AG08395 (cell line): Measurements from ENCODE around the gene GSTM4.
"Not testable (repeated sequence)": the region's sequence is repeated elsewhere in the genome, so short reads cannot be mapped to it uniquely, and the experiment has no call there.

Experiments
- DNase-seq: peaks from one replicate; pipeline ENCODE4 v3.0.0; 2012; ENCODE audit warnings: mixed read lengths, low spot score

The GSTM4 gene

DNA sequence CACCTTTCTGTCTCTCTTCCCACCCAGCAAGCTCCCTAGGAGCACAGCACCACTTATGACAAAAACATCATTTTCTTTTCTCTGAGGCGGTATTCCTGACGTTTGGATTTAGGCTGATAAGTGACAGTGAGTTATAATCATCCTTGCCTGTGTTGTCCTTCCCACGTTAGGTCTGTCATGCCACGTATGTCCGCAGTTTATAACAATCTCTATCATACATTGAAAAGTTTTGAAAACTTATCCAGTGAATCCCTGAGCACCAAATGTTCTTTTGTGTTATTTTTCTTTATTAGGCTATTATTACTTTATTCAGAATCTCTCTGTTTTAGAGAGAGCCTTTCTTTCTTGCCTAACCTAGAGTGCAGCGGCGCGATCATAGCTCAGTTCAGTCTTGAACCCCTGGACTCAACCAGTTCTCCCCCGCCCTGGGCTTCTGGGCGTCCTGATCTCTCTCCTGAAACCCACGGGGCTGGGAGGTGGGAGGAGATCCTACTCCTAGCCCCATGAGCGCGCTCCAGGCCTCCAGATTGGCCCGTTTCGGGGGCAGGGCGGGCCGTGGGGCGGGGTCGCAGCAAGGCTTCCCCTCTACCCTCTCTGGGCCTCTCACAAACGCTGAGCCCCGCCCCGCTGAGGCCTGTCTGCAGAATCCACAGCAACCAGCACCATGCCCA, 11.7 kb downstream of the GSTM4 start, which contains the start of gene GSTM2:
GSTM2 (plus strand) TSS at position 606 of the 671 bp plus-strand sequence; CDS start at position 665, 59 bp downstream.
- DNase-seq = peak; percentile 95

DNA sequence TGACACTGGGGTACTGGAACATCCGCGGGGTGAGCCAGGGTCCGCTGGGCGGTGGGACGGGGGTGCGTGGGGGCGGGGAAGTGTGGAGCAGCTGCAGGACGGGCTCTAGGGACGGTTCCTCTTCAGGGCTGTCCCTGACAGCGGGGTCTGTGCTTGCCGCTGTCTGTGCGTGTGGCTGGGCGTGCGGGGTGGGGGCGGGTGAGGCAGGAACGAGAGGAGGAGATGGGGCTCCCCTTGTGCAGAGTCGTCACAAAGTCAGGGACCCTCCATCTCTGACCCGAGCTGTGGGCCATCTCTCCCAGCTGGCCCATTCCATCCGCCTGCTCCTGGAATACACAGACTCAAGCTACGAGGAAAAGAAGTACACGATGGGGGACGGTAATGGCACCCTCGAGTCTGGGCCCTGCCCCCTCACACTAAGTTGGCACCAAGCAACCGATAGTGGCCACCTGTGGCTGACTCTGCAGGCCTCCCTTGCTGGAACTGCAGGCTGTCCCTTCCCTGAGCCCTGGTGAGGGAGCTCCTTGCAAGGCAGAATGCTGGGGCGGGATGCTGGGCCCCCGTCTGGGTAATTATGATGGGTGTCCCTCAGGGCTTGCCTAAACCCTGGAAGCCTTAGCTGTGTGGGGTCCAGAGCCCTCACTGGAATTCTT, 12.3 kb downstream of the GSTM4 start:
- DNase-seq = no peak

DNA sequence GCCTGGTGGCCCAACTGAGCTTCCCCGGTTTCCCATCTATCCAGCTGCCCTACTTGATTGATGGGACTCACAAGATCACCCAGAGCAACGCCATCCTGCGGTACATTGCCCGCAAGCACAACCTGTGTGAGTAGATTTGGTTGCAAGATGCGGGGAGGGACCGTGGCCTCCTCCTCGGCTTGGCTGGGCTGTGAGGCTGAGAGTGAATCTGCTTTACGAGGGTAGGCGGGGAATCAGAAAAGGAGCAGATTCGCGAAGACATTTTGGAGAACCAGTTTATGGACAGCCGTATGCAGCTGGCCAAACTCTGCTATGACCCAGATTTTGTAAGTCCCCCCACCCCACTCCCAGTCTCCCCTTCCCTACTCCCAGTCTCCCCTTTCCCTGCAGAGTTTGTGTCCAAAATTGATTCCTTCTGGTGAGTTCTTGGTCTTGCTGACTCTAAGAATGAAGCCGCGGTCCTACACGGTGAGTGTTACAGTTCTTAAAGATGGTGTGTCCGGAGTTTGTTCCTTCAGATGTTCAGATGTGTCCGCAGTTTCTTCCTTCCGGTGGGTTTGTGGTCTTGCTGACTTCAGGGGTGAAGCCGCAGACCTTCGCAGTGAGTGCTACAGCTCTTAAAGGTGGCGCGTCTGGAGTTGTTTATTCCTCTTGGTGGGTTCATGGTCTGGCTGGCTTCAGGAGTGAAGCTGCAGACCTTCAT, 13.5 kb downstream of the GSTM4 start:
- peak; percentile 0 for DNase-seq

DNA sequence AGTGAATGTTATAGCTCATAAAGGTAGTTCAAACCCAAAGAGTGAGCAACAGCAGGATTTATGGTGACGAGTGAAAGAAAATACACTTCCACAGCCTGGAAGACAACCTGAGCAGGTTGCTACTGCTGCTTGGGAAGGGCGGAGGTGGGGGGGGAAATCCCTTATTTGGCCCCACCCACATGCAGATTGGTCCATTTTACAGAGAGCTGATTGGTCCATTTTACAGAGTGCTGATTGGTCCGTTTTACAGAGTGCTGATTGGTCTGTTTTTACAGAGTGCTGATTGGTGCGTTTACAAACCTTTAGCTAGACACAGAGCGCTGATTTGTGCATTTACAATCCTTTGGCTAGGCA, 14.0 kb downstream of the GSTM4 start:
- peak; percentile 0 for DNase-seq

DNA sequence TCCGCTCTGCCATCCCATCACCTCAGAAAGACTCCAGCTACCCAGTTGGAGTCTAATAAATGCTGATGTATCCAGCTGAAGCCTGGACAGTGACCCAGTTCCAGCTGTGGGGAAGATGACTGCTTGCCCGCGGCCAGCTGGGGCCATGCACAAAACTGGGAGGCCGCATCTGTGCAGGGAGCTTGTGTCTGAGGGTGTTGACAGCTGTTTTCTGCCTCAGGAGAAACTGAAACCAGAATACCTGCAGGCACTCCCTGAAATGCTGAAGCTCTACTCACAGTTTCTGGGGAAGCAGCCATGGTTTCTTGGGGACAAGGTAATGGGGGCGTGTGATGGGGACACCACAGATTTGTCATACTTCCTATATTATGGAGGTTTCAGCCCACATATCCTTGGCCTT, 15.2 kb downstream of the GSTM4 start:
- peak; percentile 0 for DNase-seq

DNA sequence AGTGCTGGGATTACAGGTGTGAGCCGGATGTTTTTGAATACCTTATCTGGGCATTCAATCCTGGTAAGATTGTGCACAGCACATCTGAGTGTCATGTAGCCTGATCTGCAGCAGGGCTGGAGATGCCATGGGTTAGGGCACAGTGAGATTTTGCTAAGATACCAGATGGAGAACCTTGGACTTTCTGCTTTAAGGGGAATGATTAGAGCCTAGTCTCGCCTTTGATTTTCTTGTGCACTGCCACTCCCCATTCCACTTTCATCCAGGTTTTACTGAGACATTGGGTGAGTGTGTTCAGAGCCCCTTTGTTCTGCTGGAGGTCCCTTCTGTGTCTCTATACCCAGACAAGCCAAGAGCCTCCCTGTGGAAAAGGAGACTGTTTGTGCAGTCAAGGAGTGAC, 18.0 kb downstream of the GSTM4 start:
- DNase-seq = not testable (repeated sequence)

DNA sequence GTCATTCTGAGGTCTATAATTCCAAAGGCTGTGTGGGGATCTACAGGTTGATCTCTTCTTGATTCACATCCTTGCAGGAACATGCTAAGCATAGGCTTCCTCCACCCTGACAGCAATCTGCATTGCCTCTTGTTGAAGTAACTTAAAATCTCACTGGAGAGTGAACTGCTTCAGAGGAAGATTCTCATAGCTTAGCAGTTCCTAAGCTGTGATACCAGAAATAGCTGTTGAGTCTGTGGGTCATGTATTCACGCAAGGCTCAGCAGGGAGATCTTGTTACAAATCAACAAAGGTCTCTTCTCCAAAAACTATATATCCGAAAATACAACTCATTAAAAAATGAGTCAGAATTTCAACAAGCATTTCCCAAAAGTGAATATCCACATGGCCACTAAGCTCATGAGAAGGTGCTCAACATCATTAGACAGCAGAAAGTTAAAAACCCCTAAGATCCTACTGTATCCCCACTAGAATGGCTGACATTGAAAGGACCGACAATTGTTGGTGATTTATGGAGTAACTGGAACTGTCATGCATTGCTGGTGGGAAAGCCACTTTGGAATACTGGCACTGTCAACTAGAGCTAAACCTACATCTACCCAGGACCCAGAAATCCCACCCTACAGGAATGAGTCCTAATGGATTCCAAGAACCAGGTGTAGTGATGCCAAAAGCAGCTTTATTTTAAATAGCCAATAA, 20.9 kb downstream of the GSTM4 start:
- not testable (repeated sequence) for DNase-seq

DNA sequence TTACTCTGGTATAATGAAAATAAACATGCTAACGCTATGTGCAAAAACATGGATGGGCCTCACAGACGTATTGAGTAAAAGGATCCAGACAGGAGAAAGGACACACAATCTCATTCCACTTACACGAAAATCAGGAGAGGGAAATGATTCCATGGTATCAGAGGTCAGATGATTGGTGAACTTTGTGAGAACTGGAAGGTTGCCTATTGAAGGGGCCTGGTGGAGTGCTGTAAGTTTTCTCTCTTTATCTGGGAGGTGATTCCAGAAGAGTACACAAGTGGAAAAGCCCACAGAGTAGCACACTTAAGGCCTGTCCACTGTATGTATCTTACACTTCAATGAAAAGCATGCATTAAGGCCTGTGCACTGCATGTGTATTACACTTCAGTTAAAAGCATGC, 21.6 kb downstream of the GSTM4 start:
- no peak for DNase-seq

DNA sequence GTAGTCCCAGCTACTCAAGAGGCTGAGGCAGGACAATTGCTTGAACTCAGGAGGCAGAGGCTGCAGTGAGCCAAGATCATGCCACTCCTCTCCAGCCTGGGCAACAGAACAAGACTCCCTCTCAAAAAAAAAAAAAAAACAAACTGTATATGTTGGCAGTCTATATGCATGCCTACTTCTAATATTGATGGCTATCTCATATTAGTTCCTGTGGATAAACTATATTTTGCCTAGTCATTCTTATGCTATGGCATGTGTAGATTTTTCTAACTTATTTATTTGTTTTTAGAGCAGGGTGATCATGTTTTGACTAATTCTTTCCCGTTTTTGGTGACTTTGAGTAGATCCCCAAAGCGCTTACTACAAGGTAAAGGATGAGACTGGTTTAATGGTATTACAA, 22.7 kb downstream of the GSTM4 start:
- not testable (repeated sequence) for DNase-seq

DNA sequence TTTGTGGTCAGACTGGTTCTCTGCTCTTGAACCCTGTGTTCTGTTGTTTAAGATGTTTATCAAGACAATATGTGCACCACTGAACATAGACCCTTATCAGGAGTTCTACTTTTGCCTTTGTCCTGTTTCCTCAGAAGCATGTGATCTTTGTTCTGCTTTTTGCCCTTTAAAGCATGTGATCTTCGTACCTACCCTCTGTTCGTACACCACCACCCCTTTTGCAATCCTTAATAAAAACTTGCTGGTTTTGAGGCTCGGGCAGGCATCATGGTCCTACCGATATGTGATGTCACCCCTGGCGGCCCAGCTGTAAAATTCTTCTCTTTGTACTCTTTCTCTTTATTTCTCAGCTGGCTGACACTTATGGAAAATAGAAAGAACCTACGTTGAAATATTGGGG, 28.9 kb downstream of the GSTM4 start:
- not testable (repeated sequence) for DNase-seq

DNA sequence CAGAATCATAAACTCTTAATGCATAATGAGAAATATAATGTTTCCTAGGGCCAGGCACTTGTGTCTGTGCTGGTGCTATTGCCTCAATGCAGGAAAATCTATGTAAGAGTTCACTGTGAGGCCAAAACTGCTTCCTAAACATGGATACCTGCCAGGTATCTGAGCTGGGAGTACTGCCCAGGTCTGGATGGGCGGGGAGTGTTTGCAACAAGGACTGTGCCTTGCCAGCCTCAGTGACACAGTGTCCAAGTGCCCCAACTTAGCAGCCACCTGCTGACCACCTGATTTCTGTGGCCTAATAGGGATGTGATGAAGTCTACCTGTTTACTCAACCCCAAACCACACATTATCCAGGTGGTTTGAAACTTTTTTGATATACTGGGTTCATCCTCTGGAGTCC, 29.5 kb downstream of the GSTM4 start:
- not testable (repeated sequence) for DNase-seq

DNA sequence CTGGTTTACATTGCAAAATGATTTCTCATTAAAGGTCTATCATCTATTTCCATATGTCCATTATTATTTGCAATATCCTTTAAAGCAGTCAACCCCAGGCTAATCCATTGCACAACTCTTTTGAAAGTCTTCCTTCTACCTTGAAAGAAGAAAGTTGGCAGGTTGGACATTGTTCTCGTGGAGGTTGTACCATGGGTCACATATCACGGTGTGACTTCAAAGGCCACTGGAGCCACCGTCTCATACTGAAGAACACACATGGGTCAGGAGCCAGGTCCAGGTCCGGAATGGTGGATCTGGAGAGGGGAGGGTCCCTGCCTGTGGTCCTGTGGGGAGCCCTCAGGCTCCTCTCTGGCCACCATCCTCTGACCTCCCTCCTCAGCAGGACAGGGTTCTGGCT, 30.0 kb downstream of the GSTM4 start:
- DNase-seq = not testable (repeated sequence)

DNA sequence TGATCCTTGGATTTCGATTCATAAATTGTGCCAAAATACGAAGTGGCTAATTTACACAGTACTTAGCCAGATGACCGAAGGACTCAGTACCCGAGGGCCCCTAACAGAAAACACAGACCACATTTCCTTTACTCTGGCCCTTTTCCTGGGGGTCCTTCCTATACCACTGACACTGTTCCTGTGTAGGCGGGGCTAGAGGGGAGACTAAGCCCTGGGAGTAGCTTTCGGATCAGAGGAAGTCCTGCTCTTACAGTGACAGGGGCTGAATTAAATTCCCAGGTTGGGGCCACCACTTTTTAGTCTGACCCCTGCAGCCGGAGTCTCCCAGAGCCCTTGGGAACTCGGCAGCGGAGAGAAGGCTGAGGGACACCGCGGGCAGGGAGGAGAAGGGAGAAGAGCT, 31.2 kb downstream of the GSTM4 start:
- not testable (repeated sequence) for DNase-seq

DNA sequence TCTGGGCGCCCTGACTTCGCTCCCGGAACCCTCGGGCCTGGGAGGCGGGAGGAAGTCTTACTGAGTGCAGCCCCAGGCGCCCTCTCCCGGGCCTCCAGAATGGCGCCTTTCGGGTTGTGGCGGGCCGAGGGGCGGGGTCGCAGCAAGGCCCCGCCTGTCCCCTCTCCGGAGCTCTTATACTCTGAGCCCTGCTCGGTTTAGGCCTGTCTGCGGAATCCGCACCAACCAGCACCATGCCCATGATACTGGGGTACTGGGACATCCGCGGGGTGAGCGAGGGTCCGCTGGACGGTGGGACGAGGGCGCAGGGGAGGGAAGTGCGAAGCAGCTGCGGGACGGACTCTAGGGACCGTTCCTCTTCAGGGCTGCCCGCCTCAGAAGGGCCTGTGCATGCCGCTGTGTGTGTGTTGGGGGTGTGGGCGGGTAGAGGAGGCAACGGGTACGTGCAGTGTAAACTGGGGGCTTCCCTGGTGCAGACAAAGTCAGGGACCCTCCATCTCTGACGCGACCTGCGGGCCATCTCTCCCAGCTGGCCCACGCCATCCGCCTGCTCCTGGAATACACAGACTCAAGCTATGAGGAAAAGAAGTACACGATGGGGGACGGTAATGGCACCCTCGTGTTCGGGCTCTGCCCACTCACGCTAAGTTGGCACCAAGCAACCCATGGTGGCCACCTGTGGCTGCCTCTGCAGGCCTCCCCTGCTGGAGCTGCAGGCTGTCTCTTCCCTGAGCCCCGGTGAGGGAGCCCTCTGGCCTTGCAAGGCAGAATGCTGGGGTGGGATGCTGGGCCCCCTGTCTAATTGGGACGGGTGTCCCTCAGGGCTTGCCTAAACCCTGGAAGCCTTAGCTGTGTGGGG, 32.0 kb downstream of the GSTM4 start, which contains the start of gene GSTM1:
GSTM1 (plus strand) TSS at position 177 of the 859 bp plus-strand sequence; CDS start at position 234, 57 bp downstream.
- DNase-seq = no peak

DNA sequence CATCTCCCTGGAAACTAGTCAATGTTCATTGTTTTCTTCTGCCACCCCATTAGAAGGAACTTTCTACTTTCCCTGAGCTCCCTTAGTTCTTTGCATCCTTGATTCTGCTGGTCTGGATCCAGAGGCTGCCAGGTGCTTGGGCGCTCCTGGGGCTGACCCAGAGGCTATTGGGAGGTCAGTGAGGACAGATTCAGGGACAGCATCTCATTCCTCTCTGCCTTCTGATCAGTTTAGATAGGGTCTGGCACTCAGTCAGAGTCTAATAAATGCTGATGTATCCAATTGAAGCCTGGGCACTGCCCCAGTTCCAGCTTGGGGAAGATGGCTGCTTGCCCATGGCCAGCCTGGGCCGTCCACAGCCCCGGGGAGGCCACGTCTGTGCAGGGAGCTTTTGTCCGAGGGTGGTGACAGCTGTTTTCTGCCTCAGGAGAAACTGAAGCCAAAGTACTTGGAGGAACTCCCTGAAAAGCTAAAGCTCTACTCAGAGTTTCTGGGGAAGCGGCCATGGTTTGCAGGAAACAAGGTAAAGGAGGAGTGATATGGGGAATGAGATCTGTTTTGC, 34.0 kb downstream of the GSTM4 start:
- no peak for DNase-seq

DNA sequence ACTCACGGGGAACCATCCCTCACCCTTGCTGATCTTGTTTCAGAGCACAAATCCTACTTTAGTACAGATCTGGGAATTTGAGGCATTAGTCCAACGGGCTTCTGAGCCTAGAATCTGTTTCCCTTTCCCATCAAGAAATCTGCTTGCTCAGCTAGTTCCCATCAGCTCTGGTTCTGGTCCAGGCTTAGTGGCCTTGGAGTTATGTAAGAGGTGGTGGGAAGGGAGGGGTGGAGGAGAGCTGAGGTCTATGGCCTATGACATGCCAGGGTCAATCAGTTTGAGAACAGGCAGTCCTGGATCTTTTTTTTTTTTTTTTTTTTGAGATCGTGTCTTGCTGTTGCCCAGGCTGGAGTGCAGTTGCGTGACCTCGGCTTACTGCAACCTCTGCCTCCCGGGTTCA, 35.9 kb downstream of the GSTM4 start:
- no peak for DNase-seq

DNA sequence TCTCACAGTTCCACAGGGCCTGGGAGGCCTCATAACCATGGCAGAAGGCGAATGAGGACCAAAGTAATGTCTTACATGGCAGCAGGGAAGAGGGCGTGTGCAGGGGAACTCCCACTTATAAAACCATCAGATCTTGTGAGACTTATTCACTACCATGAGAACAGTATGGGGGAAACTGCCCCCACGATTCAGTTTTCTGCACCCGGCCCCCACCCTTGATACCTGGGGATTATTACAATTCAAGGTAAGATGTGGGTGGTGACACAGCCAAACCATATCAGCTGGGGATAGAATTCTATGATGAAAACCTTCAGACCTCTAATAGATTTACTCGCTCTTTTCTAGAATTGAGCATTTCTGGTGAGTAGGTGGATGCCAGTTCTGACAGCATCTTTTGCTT, 38.5 kb downstream of the GSTM4 start:
- DNase-seq = not testable (repeated sequence)

DNA sequence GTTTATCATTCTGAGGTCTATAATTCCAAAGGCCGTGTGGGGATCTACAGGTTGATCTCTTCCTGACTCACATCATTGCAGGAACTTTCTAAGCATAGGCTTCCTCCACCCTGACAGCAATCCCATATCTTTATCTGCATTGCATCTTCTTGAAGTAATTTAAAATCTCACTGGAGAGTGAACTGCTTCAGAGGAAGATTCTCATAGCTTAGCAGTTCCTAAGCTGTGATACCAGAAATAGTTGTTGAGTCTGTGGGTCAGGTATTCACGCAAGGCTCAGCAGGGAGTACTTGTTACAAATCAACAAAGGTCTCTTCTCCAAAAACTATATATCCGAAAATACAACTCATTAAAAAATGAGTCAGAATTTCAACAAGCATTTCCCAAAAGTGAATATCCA, 39.2 kb downstream of the GSTM4 start:
- DNase-seq = not testable (repeated sequence)

DNA sequence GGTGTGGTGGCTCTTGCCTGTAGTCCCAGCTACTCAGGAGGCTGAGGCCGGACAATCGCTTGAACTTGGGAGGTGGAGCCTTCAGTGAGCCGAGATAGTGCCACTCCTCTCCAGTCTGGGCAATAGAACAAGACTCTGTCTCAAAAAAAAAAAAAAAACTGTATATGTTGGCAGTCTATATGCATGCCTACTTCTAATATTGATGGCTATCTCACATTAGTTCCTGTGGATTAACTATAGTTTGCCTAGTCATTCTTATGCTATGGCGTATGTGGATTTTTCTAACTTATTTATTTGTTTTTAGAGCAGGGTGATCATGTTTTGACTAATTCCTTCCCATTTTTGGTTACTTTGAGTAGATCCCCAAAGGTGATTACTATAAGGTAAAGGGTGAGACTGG, 41.2 kb downstream of the GSTM4 start:
- DNase-seq = no peak

DNA sequence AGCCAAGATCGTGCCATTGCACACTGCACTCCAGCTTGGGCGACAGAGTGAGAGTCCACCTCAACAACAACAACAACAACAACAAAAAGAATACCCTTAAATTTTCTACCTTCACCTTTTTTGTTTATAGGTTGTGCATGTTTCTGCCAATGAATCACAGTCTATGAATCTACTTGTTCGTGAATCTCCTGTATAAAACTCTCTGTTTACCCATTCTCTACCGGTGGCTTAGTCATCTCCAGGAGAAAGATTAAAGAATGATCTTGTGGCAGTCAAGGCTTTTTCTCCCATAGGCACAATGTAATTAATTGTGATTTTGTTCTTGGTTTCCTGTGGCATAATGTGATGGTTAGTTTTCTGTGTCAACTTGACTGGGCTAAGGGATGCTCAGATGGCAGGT, 42.0 kb downstream of the GSTM4 start:
- not testable (repeated sequence) for DNase-seq

DNA sequence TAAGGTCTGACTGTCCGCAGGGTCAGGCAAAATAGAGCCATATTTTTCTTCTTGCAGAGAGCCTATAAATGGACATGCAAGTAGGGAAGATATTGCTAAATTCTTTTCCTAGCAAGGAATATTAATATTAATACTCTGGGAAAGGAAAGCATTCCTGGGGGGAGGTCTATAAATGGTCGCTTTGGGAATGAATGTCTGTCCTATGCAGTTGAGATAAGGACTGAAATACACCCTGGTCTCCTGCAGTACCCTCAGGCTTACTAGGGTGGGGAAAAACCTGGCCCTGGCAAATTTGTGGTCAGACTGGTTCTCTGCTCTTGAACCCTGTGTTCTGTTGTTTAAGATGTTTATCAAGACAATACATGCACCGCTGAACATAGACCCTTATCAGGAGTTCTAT, 47.0 kb downstream of the GSTM4 start:
- not testable (repeated sequence) for DNase-seq
